GM12891 (cell line): ENCODE data around the gene DECR2.

Source experiments
- POLR2A ChIP-seq: IDR thresholded peaks from 2 replicates; pipeline ENCODE4 v1.6.1; 2011; ENCODE audit warnings: low read depth, low read length, control low read depth
- POLR2AphosphoS5 ChIP-seq: IDR thresholded peaks from 2 replicates; pipeline ENCODE4 v1.6.1; 2011; ENCODE audit warnings: low read depth, low read length, control low read depth

DNA sequence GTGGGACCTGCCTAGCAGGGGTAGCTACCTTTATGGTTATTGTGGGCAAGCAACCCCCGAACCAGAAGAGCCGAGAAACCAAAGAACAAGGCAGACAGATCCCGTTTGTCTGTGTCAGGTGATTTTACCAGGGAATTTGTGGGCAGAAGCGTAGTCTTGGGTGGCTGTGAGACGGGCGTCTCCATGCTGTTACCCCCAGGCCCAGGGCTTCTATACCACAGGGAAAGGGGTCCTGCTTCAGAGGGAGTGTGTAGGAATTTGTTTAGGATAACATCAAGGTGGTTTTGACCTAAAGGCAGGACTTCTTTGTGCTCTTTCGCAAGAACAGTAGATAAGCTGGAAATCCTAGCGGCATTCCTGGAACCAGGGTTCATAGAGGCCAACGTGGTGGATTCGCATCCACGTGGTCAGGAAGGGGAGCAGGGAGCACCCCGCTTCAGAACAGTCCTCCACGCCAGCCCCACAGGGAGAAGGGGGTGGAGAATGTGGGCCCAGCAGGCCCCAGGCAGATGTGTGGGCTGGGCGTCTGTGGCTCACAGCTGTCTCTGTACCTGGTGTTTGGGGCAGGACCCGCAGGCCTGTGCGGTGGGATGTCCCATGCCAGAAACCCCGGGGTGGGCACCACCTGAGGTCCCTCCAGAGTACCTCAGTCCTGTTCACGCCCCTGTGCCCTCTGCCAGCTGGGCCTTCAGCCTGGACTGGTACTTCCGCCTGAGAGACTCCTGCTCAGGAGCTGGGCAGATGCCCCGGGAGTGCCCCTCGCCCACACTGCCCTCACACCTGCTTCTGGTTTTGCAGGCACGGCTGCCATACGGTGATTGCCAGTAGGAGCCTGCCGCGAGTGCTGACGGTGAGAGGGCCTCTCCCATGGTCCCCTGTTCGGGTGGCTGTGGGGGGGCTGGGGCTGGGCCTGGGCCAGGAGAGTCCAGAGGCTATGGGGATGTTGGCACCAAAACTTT, 4.1 kb downstream of the DECR2 start:
- TF ChIP-seq POLR2AphosphoS5 = no peak
- no peak for TF ChIP-seq POLR2A
